HG02973 (cell line): Measurements from ENCODE around the gene RPRML.
"Not testable (repeated sequence)": the region's sequence is repeated elsewhere in the genome, so short reads cannot be mapped to it uniquely, and the experiment has no call there.

Experiments
- ATAC-seq: cut with Tn5 transposase; IDR thresholded peaks from one replicate; pipeline ENCODE4 v1.9.1; 2021; ENCODE audit warnings: moderate library complexity; ENCODE audit not compliant: unreplicated experiment

Gene RPRML

DNA sequence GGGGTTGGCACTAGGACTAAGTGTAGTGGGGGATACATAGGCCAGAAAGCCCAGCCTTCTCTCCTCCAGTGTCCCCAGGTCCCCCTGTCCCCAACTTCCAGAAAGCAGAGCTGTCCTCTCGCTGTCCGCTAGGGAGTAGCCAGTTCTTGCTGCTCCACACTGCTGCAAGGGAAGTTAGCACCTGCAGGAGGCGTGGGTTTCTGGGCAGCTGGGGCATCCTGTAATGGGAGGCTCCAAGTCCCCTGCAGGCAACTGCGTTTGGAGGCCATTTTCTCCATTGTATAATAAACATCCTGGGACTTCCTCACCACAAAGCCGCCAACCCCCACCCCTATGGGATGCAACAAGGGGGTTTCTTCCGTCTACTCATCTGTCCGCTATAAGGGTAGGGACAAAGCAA is 1.7 kb downstream of the RPRML start:
- ATAC-seq, result no peak

- no peak for ATAC-seq
Observed at GRCh38 chr17:46976626-46977270, 2.3 kb downstream of the RPRML start.

- no peak for ATAC-seq
Observed at GRCh38 chr17:46975287-46975686, 3.8 kb downstream of the RPRML start.

DNA sequence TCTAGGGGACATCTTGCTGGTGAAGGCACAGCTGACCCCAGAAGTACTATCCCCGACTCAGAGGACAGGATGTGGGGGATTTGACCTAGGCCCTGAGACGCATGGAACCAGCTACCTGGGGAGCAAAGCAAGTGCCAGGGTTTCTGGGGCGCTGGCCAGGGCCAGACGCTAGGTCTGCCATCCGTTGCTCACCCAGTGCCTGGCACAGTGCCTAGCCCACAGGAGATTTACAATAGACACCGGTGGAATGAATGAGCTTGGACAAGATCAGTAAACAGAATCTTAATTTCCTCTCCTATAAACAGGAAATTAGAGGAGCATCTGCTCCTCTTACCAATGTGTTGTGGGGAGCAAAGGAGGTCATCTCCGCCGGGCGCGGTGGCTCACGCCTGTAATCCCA is 5.0 kb downstream of the RPRML start:
- ATAC-seq, result no peak

DNA sequence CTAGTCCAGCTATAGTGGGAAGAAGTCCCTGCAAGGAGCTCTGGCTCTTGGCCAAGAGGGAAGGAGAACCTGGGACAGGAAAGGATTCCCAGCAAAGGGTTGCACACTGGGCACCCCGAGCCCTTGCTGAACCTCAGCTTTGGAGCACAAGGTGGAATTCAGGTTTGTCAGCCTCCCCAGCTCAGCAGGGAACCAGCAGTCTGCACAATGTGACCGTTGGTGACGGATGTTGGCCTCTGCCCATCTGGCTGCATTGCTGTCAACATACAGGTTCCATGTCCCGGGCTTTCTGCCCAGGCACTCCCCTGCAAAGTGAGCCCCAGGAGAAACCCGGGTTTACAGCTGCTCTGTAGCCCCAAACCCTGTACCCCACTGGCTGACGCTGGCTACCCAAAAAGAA is 6.7 kb downstream of the RPRML start:
- no peak for ATAC-seq

- ATAC-seq, result no peak
Observed at GRCh38 chr17:46971647-46972300, 7.3 kb downstream of the RPRML start.

DNA sequence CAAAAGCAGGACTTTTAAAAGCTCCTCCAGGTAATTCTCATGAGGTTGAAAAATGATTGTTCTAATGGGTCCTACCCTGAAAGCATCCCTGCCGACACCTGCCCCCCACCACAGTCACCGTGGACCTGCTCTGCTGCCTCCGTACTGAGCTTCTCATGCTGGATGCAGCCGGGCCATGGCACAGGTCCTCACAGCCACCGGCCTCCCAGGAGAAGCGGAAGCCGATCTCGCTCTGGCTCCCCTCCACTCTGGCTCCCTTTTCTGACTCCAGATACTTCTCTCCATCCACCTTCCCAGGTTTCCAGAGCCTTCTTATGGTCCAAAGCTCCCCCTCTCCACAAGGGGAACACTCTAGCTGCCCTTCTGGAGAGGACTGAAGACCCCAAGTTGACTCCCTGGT is 10.2 kb downstream of the RPRML start:
- no peak for ATAC-seq

- no peak for ATAC-seq
Observed at GRCh38 chr17:46968224-46968834, 10.7 kb downstream of the RPRML start.

DNA sequence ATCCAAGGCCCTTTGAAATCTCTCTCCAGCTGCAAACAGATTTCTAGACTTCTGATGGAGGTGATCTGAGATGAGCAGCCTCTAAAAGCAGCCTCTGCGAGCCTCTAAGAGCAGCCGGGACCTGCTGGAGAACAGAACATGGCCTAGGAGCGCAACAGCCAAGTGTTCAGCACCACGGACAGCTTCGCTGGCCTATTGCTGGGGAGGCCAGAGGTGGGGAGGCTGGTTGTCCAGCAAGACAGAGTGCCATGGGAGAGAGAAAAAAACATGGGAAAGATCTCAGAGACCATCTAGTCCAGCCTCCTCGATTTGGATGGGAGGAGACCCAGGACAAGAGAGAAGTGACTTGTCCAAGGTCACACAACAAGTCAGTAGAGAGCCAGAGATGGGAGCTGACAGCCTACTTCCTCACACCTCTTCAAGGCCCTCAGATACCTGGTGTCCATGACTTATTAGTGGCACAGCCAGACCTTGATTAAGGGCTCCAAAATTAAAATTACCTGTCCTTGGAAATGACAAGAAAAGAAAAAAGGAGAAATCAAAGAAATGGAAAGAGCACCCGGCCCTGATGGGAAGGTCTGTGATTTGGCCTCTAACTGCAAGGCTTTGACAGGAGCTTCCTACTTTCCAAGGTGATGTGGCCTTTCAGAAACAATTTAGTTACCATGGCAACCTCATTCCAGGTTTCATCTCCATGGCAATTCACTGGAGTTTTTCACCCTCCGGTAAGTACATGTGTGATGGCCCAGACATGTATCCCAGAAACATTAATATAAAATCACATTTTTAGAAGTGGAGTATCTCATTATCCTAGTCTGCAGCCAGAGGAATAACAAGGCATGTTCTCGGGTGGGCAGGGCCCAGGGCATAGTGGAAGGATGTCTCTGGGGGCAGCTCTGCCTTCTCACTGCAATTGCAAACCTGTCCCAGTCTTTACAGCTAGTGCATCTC is 14.5 kb downstream of the RPRML start:
- no peak for ATAC-seq

GRCh38 chr17:46963571-46963970 is 15.5 kb downstream of the RPRML start:
- ATAC-seq, result no peak

DNA sequence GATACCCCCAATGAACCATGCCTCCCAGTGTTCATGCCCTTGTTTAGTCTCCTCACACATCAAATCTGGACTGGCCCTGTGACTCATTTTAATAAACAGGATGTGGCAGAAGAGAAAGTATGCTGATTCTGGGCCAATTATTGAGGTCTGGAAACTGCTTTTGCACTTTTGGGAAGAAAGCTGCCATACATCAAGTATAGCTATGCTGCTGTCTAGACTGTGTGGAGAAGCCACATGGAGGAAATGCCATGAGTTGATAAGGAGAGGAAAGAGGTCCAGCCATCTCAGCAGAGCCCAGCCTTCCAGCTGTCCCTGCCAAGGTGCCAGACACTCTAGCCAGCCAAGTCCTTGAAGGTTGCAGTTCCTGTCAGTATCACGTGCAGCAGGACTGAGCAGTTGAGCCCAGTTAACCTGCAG is 16.7 kb downstream of the RPRML start:
- no peak for ATAC-seq

DNA sequence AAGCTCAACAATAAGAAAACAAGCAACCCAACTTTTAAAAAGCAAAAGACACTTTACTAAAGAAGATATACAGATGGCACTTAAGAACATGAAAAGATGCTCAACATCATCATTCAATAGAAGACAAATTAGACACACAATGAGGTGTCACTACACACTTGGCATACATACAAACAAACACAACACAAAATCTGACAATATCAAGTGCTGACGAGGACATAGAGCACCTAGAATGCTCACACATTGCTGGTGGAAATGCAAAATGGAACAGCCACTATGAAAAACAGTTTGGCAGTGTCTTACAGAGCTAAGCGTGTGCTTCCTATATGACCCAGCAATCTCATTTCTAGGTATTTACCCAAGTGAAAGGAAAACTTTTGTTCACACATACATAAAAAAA is 18.9 kb downstream of the RPRML start:
- ATAC-seq, result no peak

- ATAC-seq, result no peak
Observed at GRCh38 chr17:46958041-46958591, 20.9 kb downstream of the RPRML start.

DNA sequence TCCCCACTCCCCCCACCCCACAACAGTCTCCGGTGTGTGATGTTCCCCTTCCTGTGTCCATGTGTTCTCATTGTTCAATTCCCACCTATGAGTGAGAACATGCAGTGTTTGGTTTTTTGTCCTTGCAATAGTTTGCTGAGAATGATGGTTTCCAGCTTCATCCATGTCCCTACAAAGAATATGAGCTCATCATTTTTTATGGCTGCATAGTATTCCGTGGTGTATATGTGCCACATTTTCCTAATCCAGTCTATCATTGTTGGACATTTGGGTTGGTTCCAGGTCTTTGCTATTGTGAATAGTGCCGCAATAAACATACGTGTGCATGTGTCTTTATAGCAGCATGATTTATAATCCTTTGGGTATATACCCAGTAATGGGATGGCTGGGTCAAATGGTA is 25.9 kb downstream of the RPRML start:
- ATAC-seq, result not testable (repeated sequence)

DNA sequence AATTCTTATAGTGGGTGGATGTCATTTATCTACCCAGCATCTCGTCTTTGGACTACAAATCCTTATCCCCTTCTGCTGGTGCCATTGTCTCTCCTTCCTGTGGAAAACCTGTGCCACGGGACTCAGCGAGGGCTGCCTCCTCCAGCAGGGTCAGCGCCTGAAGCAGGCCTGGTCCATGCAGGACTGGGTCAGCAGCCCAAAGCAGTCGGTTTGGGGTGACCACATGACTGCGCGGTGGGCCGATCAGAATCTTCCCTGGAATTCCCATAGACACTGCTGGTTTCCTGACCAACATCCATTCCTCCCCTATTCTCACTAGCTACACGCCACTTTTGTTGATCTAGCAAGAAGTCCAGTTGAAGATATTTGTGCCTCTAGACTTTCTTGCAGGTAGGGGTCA is 26.9 kb downstream of the RPRML start:
- ATAC-seq, result no peak

GRCh38 chr17:46951706-46952105 is 27.3 kb downstream of the RPRML start:
- ATAC-seq, result no peak

GRCh38 chr17:46950997-46951621 is 27.9 kb downstream of the RPRML start:
- no peak for ATAC-seq

DNA sequence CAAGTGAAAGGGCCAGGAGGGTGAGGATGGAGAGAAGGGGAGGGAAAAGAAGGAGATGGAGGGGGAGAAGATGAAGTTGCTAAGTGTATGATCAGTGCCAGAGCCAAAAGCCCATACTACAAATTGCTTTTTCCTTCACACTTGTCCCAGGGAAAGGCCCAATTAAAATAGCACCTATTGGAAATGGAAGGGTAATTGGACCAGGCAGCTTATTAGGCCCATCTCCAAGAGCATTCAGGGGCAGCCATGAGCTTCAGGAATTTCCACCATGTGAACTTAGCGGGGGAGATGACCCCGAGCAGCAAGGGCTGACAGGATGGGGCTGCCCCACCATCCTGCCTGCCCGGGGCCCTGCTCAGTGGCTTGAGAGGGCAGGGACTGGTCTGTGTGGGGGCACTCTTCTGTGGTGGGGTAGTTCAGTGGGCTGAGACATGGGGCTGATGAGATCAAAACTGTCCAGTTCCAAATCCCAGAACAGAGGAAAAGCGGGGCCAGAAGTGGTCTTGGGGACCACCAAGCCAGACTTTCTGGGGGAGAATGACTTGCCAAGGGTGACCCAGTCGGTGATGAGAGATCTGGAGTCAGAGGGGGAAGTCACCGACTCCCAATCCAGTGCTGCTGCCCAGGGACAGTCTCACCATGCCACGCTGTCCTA is 28.6 kb downstream of the RPRML start:
- no peak for ATAC-seq

DNA sequence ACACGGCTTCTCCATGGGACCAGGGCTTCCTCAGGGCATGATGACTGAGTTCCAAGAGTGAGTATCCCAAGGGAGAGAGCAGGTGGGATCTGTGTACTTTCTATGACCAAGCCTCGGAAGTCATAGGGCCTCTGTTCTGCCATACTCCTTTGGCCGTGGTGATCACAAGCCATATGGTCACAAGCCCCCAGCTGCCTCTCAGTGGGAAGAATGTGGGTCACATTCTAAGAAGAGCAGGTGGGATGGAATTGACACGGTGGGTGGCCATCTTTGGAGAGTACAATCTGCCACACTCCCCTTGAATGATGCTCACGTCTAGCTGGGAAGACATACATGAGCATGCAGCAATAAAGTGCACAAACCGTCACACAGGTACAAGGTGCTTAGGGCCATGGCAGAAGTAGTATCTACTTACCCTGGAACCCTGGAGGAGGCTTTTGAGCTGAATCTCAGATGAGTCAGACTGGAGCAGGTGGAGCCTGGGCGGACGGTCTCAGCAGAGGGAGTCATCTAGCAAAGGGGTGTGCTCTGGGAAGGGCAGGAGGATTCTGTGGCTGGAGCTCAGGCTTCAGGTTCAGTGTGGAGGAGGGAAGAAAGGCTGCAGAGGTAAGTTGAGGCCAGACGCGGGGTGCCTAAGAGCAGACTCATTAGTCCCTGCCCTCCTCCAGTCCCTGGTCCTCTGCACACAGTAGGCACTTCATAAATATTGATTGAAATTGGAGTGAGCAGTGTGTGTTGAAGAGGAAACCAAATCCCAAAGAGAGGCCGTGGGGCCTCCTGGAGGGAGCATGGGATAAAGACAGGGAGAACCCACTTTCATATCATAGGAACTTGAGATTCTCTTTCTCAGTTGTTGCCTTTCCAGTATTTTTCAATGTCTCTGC is 29.5 kb downstream of the RPRML start:
- ATAC-seq, result no peak
